ENCODE measurements around the gene TMEM150C.

Gene TMEM150C

DNA sequence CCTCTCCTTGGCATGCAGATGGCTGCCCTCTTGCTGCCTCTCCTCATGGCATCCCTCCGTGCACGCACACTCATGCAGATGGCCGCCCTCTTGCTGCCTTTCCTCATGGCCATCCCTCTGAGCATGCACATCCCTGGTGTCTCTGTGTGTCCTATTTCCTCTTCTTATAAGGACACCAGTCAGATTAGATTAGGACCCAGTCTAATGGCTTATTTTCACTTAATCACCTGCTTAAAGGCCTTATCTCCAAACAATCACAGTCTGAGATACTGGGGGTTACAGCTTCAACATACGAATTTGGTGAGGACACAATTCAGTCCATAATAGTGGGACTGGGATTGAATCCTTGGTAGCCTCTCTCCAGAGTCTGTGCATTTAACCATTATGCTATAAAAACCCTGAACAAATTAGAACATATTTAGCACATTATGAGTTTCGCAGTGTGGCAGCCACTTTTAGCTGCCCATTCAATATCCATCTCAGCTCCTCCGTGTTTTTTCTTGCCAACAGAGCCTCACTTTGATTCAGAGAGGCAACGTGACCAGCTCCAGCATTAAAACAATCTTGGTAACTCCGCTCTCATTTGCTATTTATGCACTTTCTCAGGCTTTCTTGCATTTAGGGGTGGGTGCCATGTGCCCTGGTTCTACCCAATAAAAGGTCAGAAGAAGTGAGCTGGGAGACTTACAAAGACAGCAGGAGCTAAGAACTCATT lies 26.2 kb upstream of the TMEM150C start:
- DNase-seq (ENCODE audit: low read depth), result no peak
- no peak overlapping the region for H3K4me3 ChIP-seq (ENCODE audit: low read length)
- TF ChIP-seq, protein P1, sequence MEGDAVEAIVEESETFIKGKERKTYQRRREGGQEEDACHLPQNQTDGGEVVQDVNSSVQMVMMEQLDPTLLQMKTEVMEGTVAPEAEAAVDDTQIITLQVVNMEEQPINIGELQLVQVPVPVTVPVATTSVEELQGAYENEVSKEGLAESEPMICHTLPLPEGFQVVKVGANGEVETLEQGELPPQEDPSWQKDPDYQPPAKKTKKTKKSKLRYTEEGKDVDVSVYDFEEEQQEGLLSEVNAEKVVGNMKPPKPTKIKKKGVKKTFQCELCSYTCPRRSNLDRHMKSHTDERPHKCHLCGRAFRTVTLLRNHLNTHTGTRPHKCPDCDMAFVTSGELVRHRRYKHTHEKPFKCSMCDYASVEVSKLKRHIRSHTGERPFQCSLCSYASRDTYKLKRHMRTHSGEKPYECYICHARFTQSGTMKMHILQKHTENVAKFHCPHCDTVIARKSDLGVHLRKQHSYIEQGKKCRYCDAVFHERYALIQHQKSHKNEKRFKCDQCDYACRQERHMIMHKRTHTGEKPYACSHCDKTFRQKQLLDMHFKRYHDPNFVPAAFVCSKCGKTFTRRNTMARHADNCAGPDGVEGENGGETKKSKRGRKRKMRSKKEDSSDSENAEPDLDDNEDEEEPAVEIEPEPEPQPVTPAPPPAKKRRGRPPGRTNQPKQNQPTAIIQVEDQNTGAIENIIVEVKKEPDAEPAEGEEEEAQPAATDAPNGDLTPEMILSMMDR (IDR thresholded peaks at IDR 0.05; ENCODE audit: insufficient read depth, low read depth, low read length, missing control alignments), result no peak

DNA sequence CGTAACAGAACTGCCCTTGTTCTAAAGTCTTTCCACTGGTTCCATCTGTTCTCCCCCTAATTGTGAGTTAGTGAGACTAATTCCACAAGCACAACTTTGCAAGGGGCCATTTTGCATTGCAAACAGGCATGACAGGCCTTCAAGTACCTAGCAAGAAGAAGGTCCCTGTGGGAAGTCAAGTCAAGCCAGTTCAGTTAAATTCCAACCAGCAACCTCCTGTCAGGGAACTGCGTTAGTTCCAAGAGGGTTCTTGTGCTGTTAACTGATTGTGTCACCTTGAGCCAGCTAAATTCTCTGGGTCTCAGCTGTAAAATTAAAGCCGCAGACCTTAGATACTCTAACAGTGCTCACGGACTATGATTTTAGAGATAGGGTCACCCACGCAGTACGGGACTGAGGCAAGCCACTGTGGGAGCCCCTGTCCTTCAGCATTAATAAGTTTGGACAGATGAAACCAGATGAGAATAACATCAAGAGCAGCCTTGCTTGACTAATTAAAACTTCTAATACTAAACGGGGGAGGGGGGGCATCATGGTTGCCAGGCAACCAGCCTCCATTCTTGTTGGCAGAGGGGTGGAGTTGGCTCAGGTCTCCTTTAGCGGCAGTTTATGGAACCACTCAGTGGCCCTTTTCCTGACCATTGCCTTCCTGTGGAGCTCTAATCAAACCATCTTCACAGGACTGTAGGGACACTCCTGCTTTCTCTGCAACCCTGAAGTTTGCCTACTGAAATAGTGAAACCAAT lies 24.1 kb upstream of the TMEM150C start:
- DNase-seq (ENCODE audit: low read depth), result no peak
- H3K4me3 ChIP-seq (ENCODE audit: low read length), result no peak overlapping the region
- TF ChIP-seq, protein P1 (IDR thresholded peaks at IDR 0.05; ENCODE audit: insufficient read depth, low read depth, low read length, missing control alignments), result no peak

DNA sequence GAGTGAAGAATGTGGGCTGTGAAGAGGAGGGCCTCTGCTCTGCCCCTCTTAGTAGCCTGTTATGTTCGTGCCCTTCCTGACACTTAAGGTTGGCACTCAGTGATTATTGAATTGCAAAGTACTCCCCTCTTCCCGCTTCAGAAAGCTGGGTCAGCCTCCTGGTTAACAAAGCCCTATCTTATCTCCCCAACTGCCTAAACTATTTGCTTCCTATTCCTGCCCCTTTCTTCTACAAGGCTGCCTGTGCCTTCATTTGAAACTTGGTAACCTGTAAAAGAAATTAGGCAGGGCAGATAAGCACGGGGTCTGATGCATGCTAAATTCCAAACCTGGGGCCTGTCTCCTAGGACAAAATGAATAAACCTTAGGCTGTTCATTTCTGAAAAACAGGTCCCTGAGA lies 23.1 kb upstream of the TMEM150C start:
- DNase-seq (ENCODE audit: low read depth), result no peak
- TF ChIP-seq, protein P1 (IDR thresholded peaks at IDR 0.05; ENCODE audit: insufficient read depth, low read depth, low read length, missing control alignments), result no peak
- H3K4me3 ChIP-seq (ENCODE audit: low read length), result no peak overlapping the region

DNA sequence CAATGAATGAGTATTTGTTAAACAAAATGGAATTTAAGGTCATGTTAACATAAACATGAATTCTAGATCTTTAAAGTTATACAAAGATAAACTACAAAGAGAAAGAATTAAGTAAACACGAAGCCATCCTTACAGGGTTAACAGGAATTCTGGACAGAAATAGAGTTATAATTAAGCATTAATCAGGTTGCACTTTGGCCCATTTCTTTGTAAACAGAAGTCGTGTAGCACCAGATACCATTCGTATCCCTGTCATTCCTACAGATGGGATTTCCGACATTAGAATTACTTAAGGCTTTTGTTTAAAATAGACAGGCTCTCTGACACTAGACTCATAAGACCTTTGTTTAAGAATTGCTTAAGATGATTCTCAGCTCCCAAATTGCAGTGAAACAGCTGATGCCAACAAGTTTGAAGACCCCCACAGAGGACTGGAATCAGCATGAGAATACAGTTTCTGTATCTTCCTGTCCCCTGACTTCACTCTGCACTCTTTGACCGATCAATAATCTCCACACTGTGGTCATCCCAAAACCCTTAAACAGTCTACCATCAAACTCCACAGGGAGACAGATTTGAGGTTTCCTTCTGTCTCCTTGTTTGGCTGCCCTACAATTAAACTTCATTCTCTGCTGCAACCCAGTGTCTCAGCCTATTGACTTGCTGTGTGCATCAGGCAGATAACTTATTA lies 22.3 kb upstream of the TMEM150C start:
- no peak for DNase-seq (ENCODE audit: low read depth)
- TF ChIP-seq, protein P1 (IDR thresholded peaks at IDR 0.05; ENCODE audit: insufficient read depth, low read depth, low read length, missing control alignments), result no peak
- no peak overlapping the region for H3K4me3 ChIP-seq (ENCODE audit: low read length)

DNA sequence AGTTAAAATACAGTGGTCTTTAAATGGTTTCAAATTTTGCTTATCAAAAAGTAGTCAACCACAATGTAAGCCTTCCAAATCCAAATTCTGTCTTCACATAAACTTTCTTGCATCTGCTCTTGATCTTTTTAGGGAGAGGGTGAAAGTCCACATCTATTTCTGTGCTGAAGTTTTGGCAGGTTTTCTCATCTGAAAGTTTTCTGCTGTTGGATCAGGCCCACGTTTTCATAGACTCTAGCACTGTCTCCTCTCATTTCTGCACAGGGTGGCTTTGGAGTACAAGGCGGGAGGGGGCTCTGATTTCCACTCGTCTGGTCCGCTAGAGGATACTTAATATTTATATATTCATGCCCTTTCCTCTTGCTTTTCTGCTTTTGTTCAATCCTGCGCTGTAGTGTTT lies 18.1 kb upstream of the TMEM150C start:
- TF ChIP-seq, protein P1 (IDR thresholded peaks at IDR 0.05; ENCODE audit: insufficient read depth, low read depth, low read length, missing control alignments), result no peak
- no peak overlapping the region for H3K4me3 ChIP-seq (ENCODE audit: low read length)
- no peak for DNase-seq (ENCODE audit: low read depth)

DNA sequence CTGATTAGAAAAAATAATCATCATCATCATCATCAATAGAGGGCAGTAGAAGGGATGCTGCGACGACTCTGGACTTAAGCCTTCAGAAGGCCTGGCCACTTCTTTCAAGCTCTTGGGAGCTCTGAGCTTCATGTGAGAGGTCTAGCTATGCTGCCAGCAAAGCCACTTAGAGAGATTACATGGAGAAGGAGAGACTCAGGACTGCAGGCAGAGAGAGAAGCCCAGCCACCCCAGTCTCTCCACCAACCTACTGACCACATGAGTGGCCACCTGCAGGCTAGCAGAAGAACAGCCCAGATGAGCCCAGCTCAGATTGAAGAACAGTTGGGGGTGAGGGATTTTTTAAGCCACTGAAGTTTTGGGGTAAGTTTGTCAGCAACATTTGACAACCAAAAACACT lies 17.1 kb upstream of the TMEM150C start:
- DNase-seq (ENCODE audit: low read depth), result no peak
- H3K4me3 ChIP-seq (ENCODE audit: low read length), result no peak overlapping the region

More for the DNA sequence above, 17.1 kb upstream of the TMEM150C start:
- TF ChIP-seq, protein P1 (IDR thresholded peaks at IDR 0.05; ENCODE audit: insufficient read depth, low read depth, low read length, missing control alignments), result no peak

Data from epithelial cell of esophagus (primary cell).